HG03558 (cell line): ENCODE data around the gene LRMDA.
"Not testable (repeated sequence)": the region's sequence is repeated elsewhere in the genome, so short reads cannot be mapped to it uniquely, and the experiment has no call there.

Source experiments
- ATAC-seq: cut with Tn5 transposase; IDR thresholded peaks from one replicate; pipeline ENCODE4 v1.9.1; 2021; ENCODE audit warnings: moderate number of reproducible peaks; ENCODE audit not compliant: unreplicated experiment; ENCODE audit errors: extremely low read depth

Gene LRMDA

GRCh38 chr10:76491216-76491615 lies 1059.8 kb downstream of the LRMDA start:
- no peak for ATAC-seq

- ATAC-seq = no peak
Measured at GRCh38 chr10:76492026-76492425, 1060.6 kb downstream of the LRMDA start.

GRCh38 chr10:76492678-76493472 lies 1061.5 kb downstream of the LRMDA start:
- ATAC-seq = no peak

- ATAC-seq = no peak
Measured at GRCh38 chr10:76497666-76498065, 1066.2 kb downstream of the LRMDA start.

GRCh38 chr10:76504823-76505222 lies 1073.4 kb downstream of the LRMDA start:
- ATAC-seq = no peak

GRCh38 chr10:76509446-76509845 lies 1078.0 kb downstream of the LRMDA start:
- ATAC-seq = no peak

- no peak for ATAC-seq
Measured at GRCh38 chr10:76514321-76514720, 1082.9 kb downstream of the LRMDA start.

GRCh38 chr10:76514869-76515268 lies 1083.4 kb downstream of the LRMDA start:
- ATAC-seq = no peak

- ATAC-seq = no peak
Measured at GRCh38 chr10:76522547-76522946, 1091.1 kb downstream of the LRMDA start.

GRCh38 chr10:76523246-76523645 lies 1091.8 kb downstream of the LRMDA start:
- ATAC-seq = no peak

GRCh38 chr10:76523791-76524351 lies 1092.4 kb downstream of the LRMDA start:
- no peak for ATAC-seq

GRCh38 chr10:76526833-76527232 lies 1095.4 kb downstream of the LRMDA start:
- not testable (repeated sequence) for ATAC-seq

GRCh38 chr10:76540331-76540730 lies 1108.9 kb downstream of the LRMDA start:
- no peak for ATAC-seq

- ATAC-seq = no peak
Measured at GRCh38 chr10:76540786-76541185, 1109.4 kb downstream of the LRMDA start.

GRCh38 chr10:76541852-76542251 lies 1110.4 kb downstream of the LRMDA start:
- ATAC-seq = no peak

GRCh38 chr10:76542307-76542930 lies 1111.0 kb downstream of the LRMDA start:
- ATAC-seq = no peak

- no peak for ATAC-seq
Measured at GRCh38 chr10:76543655-76544054, 1112.2 kb downstream of the LRMDA start.

GRCh38 chr10:76544789-76545188 lies 1113.4 kb downstream of the LRMDA start:
- no peak for ATAC-seq

- ATAC-seq = no peak
Measured at GRCh38 chr10:76546411-76546810, 1115.0 kb downstream of the LRMDA start.

GRCh38 chr10:76547352-76547972 lies 1116.0 kb downstream of the LRMDA start:
- no peak for ATAC-seq

- no peak for ATAC-seq
Measured at GRCh38 chr10:76548716-76549115, 1117.3 kb downstream of the LRMDA start.
